Esophagus (tissue), 2 donors: ENCODE measurements around the gene COPS4. TPM values are rescaled to one million over a fixed set of nuclear protein-coding genes. Genes with fewer than 3 reads are reported as not detected.
"Not testable (repeated sequence)": the region's sequence is repeated elsewhere in the genome, so short reads cannot be mapped to it uniquely, and the experiment has no call there.

Experiments used
- H3K27ac ChIP-seq, 2 donors: one replicate each; pipeline ENCODE4 v1.5.1; 2013; ENCODE audit warnings: low read depth in 2 of 2, mild to moderate bottlenecking in 2 of 2, inconsistent platforms in 1 of 2, low read length in 1 of 2, moderate library complexity in 1 of 2
- H3K27me3 ChIP-seq, 2 donors: one replicate each; pipeline ENCODE4 v1.6.1; 2013; ENCODE audit warnings: low read length in 2 of 2, control low read depth in 1 of 2, mild to moderate bottlenecking in 1 of 2; ENCODE audit not compliant: insufficient read depth in 2 of 2, control insufficient read depth in 1 of 2
- H3K36me3 ChIP-seq, 2 donors: one replicate each; pipeline ENCODE4 v1.6.1; 2013; ENCODE audit warnings: low read length in 1 of 2; ENCODE audit not compliant: control insufficient read depth in 2 of 2, insufficient read depth in 2 of 2
- H3K4me1 ChIP-seq, 2 donors: one replicate each; pipeline ENCODE4 v1.6.1; 2013; ENCODE audit warnings: low read length in 1 of 2; ENCODE audit not compliant: control insufficient read depth in 2 of 2, insufficient read depth in 2 of 2
- H3K4me3 ChIP-seq, 2 donors: one replicate each; pipeline ENCODE4 v1.5.1; 2013; ENCODE audit warnings: low read length in 2 of 2, mild to moderate bottlenecking in 2 of 2, low read depth in 1 of 2, moderate library complexity in 1 of 2
- H3K9me3 ChIP-seq, 2 donors: one replicate each; pipeline ENCODE4 v1.6.1; 2013; ENCODE audit warnings: mild to moderate bottlenecking in 2 of 2, low read depth in 1 of 2, low read length in 1 of 2, moderate library complexity in 1 of 2; ENCODE audit not compliant: control insufficient read depth in 2 of 2, insufficient read depth in 1 of 2
- WGBS, 2 donors: extraction: QIAGEN DNeasy Blood & Tissue Kit; methylation state at CpG; one replicate each; pipeline ENCODE4 v1.1.7; 2013; 5-methylcytosine and 5-hydroxymethylcytosine counted together
- polyA plus RNA-seq, 2 donors: library from polyadenylated mRNA; stranded (reverse); fragments of 200-250 nt; gene quantifications; one replicate each; pipeline ENCODE4 v1.2.3, GENCODE V29; 2013
- donor health status: healthy with polysubstance abuse.
- donor health status: Bipolar disorder and iron deficiency.

Gene COPS4
- polyA plus RNA-seq, 2 donors = 9.8 to 25.4 TPM

GRCh38 chr4:83043801-83044407, 8.9 kb downstream of the COPS4 start:
- no peaks in the 10 kb centered on the region for H3K4me1 ChIP-seq
- WGBS, 2 donors = 89 to 90% methylated on average over 12 to 14 of the region's 14 CpGs
- no peaks in the 10 kb centered on the region for H3K27me3 ChIP-seq
- H3K36me3 ChIP-seq = no peaks in the 10 kb centered on the region
- H3K4me3 ChIP-seq = no peak overlapping the region
- no peaks in the 10 kb centered on the region for H3K9me3 ChIP-seq
- no peak overlapping the region for H3K27ac ChIP-seq

GRCh38 chr4:83046693-83047473, 11.9 kb downstream of the COPS4 start:
- no peaks in the 10 kb centered on the region for H3K9me3 ChIP-seq

GRCh38 chr4:83048781-83049180, 13.8 kb downstream of the COPS4 start:
- H3K27me3 ChIP-seq, H3K36me3 ChIP-seq, H3K4me3 ChIP-seq, H3K4me1 ChIP-seq, H3K9me3 ChIP-seq, H3K27ac ChIP-seq: not testable (repeated sequence)
- 93 to 98% methylated on average over 8 of the region's 8 CpGs for WGBS, 2 donors

More at GRCh38 chr4:83046693-83047473, 11.9 kb downstream of the COPS4 start:
- no peaks in the 10 kb centered on the region for H3K27me3 ChIP-seq
- 72 to 84% methylated on average over 8 of the region's 8 CpGs for WGBS, 2 donors
- H3K4me3 ChIP-seq = no peak overlapping the region
- H3K4me1 ChIP-seq = no peaks in the 10 kb centered on the region
- H3K36me3 ChIP-seq = peaks cover 0 to 2% of the 10 kb centered on the region in 2 donors
- H3K27ac ChIP-seq = no peak overlapping the region

- H3K4me3 ChIP-seq = no peak overlapping the region
- H3K36me3 ChIP-seq = peaks cover 5 to 7% of the 10 kb centered on the region in 2 donors
Measured at GRCh38 chr4:83054928-83055327, 19.9 kb downstream of the COPS4 start.

GRCh38 chr4:83062739-83063138, 27.8 kb downstream of the COPS4 start:
- Histone ChIP-seq H3K36me3 (peaks cover 4 to 10% of the 10 kb centered on the region in 2 donors), H3K27me3 (no peaks in the 10 kb centered on the region), H3K9me3 (no peaks in the 10 kb centered on the region), H3K4me3 (no peak overlapping the region), H3K27ac (no peak overlapping the region), H3K4me1 (no peaks in the 10 kb centered on the region)
- WGBS, 2 donors = 88 to 89% methylated on average over 4 of the region's 4 CpGs

More at GRCh38 chr4:83054928-83055327, 19.9 kb downstream of the COPS4 start:
- no peaks in the 10 kb centered on the region for H3K9me3 ChIP-seq
- no peaks in the 10 kb centered on the region for H3K27me3 ChIP-seq
- H3K27ac ChIP-seq = no peak overlapping the region
- no peaks in the 10 kb centered on the region for H3K4me1 ChIP-seq

- Histone ChIP-seq H3K4me3 (no peak overlapping the region), H3K27ac (no peak overlapping the region), H3K36me3 (peaks cover 4 to 8% of the 10 kb centered on the region in 2 donors), H3K4me1 (no peaks in the 10 kb centered on the region), H3K27me3 (no peaks in the 10 kb centered on the region), H3K9me3 (no peaks in the 10 kb centered on the region)
- 86 to 97% methylated on average over 1 of the region's 1 CpG for WGBS, 2 donors
Measured at GRCh38 chr4:83065266-83065665, 30.3 kb downstream of the COPS4 start.

- Histone ChIP-seq H3K9me3 (no peaks in the 10 kb centered on the region), H3K27ac (no peak overlapping the region), H3K4me3 (no peak overlapping the region), H3K27me3 (no peaks in the 10 kb centered on the region), H3K36me3 (peaks cover 4 to 8% of the 10 kb centered on the region in 2 donors), H3K4me1 (no peaks in the 10 kb centered on the region)
- 79 to 84% methylated on average over 10 of the region's 10 CpGs for WGBS, 2 donors
Measured at GRCh38 chr4:83067058-83067639, 32.2 kb downstream of the COPS4 start.

- Histone ChIP-seq H3K27ac (peak overlapping the region in 1 of 2 donors; percentile 57), H3K27me3 (no peaks in the 10 kb centered on the region), H3K9me3 (no peaks in the 10 kb centered on the region), H3K4me1 (no peaks in the 10 kb centered on the region), H3K36me3 (peaks cover 0 to 4% of the 10 kb centered on the region in 2 donors), H3K4me3 (no peak overlapping the region)
- 86 to 95% methylated on average over 1 of the region's 1 CpG for WGBS, 2 donors
Measured at GRCh38 chr4:83071116-83071515, 36.1 kb downstream of the COPS4 start.

- H3K9me3 ChIP-seq = no peaks in the 10 kb centered on the region
- no peaks in the 10 kb centered on the region for H3K27me3 ChIP-seq
- no peaks in the 10 kb centered on the region for H3K4me1 ChIP-seq
- no peak overlapping the region for H3K4me3 ChIP-seq
- no peaks in the 10 kb centered on the region for H3K36me3 ChIP-seq
- H3K27ac ChIP-seq = no peak overlapping the region
- 72 to 73% methylated on average over 8 to 10 of the region's 10 CpGs for WGBS, 2 donors
Measured at GRCh38 chr4:83074086-83074704, 39.2 kb downstream of the COPS4 start.
